SU-DHL-6 (cell line): ENCODE data around the gene CISTR.

Source experiments
- EZH2phosphoT487 ChIP-seq: fragments of 200-600 bp; sonication (generic), shearing (Covaris generic); conservative IDR thresholded peaks from 2 replicates; pipeline ENCODE4 v1.6.1; 2018; ENCODE audit warnings: mild to moderate bottlenecking, antibody characterized with exemption, low read length, moderate library complexity, mixed read lengths
- TF ChIP-seq, protein P1 (sequence below): fragments of 200-600 bp; sonication (generic); IDR thresholded peaks from one replicate; pipeline ENCODE4 v1.5.1; 2017; ENCODE audit warnings: antibody characterized with exemption, mild to moderate bottlenecking, low read length, moderate library complexity; ENCODE audit not compliant: insufficient read depth, poor library complexity, severe bottlenecking

DNA sequence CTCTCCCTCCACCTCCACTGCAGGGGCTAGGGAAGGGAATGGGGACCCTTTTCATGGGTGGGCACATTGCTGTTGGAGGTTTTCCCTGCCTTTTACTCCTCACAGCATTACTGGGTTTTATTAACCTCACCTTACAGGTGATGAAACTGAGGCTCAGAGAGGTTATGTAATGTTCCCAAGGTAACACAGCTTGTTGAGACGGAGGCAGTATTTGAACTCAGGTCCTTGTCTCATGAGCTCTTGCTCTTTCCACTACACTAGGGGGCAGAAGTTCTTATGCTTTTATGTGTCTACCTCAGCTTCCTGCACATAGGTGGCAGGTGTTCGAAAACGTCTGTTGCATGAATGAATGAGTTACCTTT lies 11.7 kb downstream of the CISTR start:
- TF ChIP-seq, protein P1, sequence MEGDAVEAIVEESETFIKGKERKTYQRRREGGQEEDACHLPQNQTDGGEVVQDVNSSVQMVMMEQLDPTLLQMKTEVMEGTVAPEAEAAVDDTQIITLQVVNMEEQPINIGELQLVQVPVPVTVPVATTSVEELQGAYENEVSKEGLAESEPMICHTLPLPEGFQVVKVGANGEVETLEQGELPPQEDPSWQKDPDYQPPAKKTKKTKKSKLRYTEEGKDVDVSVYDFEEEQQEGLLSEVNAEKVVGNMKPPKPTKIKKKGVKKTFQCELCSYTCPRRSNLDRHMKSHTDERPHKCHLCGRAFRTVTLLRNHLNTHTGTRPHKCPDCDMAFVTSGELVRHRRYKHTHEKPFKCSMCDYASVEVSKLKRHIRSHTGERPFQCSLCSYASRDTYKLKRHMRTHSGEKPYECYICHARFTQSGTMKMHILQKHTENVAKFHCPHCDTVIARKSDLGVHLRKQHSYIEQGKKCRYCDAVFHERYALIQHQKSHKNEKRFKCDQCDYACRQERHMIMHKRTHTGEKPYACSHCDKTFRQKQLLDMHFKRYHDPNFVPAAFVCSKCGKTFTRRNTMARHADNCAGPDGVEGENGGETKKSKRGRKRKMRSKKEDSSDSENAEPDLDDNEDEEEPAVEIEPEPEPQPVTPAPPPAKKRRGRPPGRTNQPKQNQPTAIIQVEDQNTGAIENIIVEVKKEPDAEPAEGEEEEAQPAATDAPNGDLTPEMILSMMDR = no peak
- no peak for TF ChIP-seq EZH2phosphoT487
